Amniotic epithelial cell (primary cell): Measurements from ENCODE around the gene PHF23.

Experiments used
- DNase-seq: peaks from one replicate; pipeline ENCODE4 v3.0.0-alpha.2; 2010; ENCODE audit warnings: low read depth

The PHF23 gene

GRCh38 chr17:7219812-7220592 is 19.3 kb downstream of the PHF23 start, which contains the start of the genes ACADVL and DLG4:
ACADVL (plus strand) TSS chr17:7219938; CDS start chr17:7219985, 47 bp downstream.
DLG4 (minus strand) TSS chr17:7219836.
- DNase-seq: peak; percentile 80

DNA sequence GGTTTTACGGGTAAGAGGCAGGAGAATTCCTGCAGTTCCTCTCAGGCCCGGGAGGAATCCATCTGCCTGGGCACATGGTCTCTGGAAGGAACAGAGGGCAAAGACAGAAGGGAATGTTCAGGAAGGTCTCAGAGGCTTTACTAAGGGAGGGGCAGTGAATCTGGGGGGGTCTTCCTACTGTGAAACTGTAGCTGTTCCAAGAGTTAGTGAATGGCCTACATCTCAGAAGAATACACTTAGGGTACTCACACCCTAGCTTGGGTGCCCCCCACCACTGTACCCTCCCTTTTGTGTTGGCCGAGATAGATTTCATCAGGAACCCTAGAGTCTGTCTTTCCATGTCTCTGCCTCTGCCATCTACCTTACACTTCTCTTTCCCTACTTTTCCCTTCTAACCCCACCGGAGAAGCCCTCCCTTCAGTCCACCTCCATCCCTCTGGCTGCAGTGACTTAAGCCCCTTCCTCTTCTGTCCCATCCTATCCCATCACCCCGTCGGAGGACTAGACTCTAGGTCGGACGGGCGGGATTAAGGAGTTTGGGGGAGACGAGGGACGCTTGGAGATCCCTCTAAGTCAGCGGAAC is 19.9 kb downstream of the PHF23 start:
- no peak for DNase-seq

GRCh38 chr17:7218758-7219157 is 20.5 kb downstream of the PHF23 start:
- no peak for DNase-seq

GRCh38 chr17:7218166-7218565 is 21.1 kb downstream of the PHF23 start:
- DNase-seq: no peak

DNA sequence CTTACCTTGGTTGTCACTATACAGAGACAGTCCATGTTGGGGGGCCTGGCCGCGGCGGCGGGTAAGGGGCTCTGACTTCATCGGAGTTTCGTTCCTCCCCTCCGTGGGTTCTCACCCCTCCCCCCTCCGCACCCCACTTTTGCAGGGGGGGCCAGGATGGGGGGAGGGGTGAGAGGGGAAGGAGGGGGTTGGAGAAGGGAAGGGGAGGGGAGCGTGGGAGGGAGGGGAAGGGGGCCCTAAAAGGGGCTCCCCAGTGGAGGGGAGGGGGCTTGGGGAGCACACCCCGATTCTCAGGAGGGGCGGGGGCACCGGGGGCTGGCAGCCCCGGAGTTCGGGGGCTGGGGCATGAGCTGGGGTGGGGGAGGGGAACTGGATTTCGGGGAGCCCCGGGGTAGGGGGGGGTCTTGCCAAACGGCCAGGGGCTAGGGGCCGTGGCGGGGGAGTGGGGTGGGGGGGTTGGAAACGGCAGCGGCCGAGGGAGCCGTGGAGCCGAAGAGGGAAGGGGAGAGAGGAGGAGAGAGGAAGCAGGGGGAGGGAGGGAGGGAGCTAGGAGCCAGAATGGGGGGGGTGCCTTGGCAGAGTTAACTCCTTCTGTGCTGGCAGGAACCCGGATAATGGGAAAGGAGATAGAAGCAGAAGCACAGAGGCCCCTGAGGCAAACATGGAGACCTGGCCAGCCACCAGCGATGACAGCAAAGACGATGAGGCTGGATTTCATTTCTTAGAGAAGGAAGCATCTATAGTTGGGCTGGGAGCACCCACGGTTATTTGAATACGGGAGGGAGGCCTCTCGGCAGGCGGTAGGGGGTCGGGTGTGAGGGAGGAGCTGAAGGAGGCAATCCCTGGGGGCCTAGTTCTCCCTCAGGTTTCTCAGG is 21.9 kb downstream of the PHF23 start:
- DNase-seq: peak; percentile 75

DNA sequence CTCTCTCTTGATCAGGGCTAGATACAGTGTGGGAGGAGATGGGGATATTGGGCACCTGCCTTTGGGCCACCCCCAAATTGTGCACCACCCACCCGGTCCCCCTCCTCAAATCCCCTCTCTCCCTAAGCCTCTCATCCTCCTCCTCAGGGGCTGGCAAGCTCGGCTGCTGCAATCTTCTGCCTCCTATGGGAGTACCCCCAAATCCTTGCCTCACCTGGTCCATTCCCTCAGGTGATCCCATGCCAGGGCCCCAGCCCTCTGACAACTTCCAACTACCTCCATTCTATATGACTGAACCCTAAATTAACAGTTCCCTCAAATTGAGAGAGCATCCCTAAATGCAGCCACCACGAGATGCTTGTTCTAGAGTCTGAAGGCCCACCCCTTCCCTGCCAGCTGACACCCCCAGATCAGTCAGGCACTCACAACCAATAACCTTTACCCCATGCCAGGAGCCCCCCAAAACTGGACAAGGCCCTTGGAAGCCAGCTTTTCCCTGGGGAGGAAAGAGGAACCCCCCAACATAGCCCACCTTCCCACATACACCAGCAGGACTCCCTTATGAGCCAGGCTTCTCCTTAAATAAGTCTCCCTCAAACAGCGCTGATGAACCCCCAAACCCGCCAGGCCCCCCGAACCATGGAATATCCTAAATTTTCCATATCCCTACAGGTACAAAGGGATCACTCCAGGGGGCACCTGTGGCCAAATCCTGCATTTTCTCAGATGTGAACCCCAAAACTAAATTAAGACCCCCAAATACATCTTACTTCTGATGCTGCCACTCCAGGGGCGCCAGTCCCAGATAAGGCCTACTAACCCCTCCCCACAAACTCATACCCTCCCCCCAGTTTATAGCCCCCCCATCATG is 22.8 kb downstream of the PHF23 start:
- DNase-seq: no peak

DNA sequence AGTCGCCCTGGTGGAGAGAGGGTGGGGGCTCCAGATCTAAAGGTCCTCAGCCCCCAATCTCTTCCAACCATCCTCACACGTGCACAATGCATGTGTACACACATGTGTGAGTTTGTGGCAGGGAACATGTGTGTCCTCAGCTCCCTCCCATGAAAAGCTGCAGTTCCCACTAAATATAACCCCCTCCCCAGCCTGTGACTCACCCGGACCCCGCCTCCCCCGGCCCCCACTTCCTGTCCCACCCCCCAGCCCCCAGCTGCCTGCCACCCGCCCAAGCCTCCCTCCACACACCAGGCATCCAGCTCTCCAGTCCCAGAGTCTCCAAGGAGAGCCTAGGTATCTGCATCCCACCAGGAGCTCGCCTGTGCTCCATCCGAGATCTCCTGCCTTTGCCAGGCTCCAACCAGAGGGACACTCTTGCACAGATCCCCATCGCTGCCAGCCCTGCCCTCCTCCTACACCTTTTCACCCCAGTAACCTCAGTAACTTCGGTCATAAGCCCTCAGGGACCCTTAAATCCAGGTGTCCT is 23.5 kb downstream of the PHF23 start:
- no peak for DNase-seq

- no peak for DNase-seq
Measured at GRCh38 chr17:7215136-7215638, 24.1 kb downstream of the PHF23 start.

GRCh38 chr17:7214300-7215135 is 24.7 kb downstream of the PHF23 start:
- DNase-seq: peak; percentile 95

DNA sequence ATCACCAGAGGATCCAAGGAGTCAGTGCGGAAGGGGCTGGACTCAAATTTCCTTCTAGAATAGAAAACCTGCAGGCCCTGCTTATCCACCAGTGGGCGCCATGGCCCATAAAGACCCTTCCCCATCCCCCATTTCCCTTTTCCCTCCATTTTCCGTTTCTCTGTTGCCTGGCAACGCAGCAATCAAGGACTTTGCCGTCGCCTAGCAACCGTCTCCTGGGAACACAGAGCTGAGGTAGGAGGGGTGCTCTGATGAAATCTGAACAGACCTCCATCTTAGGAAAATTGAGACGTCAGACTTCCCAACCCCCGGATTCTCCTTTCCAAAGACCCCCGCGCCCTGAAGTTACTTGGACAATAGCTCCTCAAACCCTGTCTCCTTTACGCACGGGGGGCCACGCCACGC is 25.4 kb downstream of the PHF23 start:
- DNase-seq: peak; percentile 82

DNA sequence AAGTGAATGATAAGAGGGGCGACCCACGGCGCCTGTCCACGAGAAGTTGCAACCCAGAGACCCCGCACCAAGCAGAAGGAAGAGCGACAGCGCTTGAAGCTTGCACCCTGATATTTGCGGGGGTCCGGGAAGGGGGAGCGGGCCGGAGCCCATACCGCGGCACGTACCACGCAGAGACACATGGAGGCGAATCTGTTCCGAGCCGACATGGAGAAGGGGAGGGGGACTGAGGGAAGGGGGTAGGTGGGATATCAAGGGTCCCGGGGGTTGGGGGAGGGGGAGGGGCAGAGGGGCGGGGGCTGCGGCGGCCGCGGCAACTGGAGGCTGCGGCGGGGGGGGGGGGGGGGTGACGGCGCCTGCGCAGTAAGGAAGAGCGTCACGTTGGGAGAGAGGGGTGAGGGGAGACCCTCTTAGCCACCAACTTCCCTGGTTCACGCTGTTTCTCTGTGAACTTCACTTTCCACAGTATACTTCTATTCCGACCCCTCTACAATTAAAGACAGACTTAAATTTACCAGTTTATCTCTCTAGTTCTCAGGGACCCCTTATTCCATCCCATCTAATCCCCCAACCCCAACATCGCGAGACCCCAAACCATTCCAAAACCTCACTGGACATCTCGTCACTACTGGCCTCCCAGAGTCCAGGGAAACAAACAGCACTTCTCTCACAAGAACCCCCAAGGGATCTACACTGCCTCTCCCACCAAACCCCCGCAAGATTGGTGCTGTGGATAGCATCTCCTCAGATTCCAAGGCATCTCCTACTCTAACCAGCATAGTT is 27.6 kb downstream of the PHF23 start:
- DNase-seq: no peak

DNA sequence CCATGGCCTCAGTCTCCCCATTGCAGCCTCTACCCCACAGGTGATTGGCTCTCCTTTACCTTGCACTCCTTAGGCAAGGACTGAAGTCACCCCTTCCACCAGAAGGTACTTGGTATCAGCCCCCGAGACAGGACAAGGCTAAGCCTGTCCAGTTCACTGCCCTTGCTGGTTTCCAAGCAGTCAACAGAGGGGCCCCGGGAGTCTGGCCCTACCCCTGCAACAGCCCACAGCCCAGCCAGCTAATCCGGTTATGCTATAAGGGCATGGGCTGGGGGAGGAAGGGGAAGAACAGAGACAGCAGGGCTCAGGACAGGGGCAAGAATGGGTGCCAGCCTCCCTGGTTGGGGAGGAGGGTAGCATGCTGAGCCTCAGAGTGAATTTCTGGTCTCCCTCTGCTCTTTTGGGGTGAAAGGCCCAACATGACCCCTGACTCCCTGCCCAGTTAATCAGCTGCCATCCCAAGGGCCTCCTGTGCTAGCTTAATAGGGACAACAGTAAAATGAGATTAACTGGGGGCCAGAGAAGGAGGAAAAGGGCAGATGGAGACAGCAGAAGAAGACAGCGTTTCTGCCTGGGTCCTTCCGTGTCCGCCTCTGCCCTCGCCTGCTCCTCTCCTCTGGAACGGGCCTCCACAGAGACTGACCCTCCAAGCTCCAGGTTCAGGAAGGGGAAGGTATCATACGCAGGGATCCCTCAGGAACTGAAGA is 30.4 kb downstream of the PHF23 start:
- no peak for DNase-seq

- DNase-seq: no peak
Measured at GRCh38 chr17:7208027-7208571, 31.2 kb downstream of the PHF23 start.

GRCh38 chr17:7207120-7208001 is 31.9 kb downstream of the PHF23 start:
- DNase-seq: peak; percentile 61

GRCh38 chr17:7205561-7205960 is 33.7 kb downstream of the PHF23 start:
- DNase-seq: no peak

GRCh38 chr17:7204828-7205461 is 34.3 kb downstream of the PHF23 start:
- DNase-seq: peak; percentile 83

DNA sequence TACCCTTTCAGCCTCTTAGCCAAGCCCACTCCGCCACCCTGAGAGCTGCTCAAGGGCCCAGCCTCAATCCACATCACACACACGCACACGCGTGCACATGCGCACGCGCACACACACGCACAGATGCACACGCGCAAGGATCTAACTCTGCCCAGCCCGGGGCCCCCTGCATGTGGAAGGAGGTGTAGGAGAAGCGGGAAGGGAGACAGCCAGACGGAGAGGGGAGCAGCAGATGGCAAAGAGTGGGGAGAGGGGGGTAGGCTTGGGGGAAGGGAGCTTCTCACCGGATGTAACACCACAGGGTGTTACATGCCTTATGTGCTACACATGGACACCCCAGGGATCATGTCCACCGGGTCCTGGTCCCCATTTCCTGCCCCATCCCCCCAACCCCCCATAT is 34.9 kb downstream of the PHF23 start:
- no peak for DNase-seq
